ENCODE measurements around the gene KIF13A. TPM values are rescaled to one million over a fixed set of nuclear protein-coding genes. Genes with fewer than 3 reads are reported as not detected.

The KIF13A gene
- total and polyA plus RNA-seq, 9 of the 15 experiments (the other 6 are each of a cell fraction or from before 2014, with no cell fraction given) = 3.6 to 44.3 (median 29.7) TPM

GRCh38 chr6:17820055-17820454 is 167.4 kb downstream of the KIF13A start (continued):
- peak; percentile 83; the same call in 1 of the 2 replicates for TF ChIP-seq MYNN (IDR thresholded peaks at IDR 0.05)
- no peak for TF ChIP-seq MYNN (CRISPR knock-in tag; IDR thresholded peaks at IDR 0.05)
- peak; percentile 99 for TF ChIP-seq ZNF316 (IDR thresholded peaks at IDR 0.05)
- TF ChIP-seq E2F6 (IDR thresholded peaks at IDR 0.05; ENCODE audit: borderline replicate concordance in 1 of 2, extremely low read depth in 1 of 2, insufficient read depth in 1 of 2, insufficient read length in 1 of 2, low read depth in 1 of 2, low read length in 1 of 2, poor library complexity in 1 of 2, severe bottlenecking in 1 of 2) = peak; percentile 65 to 76
- no peak for TF ChIP-seq RHOXF2B (CRISPR knock-in tag; conservative IDR thresholded peaks at IDR 0.05)
- TF ChIP-seq L3MBTL2 (IDR thresholded peaks at IDR 0.05) = peak; percentile 91
- peak; percentile 68 for TF ChIP-seq ARID1B (IDR thresholded peaks at IDR 0.05)
- peak; percentile 98 for TF ChIP-seq NKRF (IDR thresholded peaks at IDR 0.05; ENCODE audit: borderline replicate concordance)
- TF ChIP-seq MTA2 (IDR thresholded peaks at IDR 0.05; ENCODE audit: low read depth) = no peak
- TF ChIP-seq, protein P1, sequence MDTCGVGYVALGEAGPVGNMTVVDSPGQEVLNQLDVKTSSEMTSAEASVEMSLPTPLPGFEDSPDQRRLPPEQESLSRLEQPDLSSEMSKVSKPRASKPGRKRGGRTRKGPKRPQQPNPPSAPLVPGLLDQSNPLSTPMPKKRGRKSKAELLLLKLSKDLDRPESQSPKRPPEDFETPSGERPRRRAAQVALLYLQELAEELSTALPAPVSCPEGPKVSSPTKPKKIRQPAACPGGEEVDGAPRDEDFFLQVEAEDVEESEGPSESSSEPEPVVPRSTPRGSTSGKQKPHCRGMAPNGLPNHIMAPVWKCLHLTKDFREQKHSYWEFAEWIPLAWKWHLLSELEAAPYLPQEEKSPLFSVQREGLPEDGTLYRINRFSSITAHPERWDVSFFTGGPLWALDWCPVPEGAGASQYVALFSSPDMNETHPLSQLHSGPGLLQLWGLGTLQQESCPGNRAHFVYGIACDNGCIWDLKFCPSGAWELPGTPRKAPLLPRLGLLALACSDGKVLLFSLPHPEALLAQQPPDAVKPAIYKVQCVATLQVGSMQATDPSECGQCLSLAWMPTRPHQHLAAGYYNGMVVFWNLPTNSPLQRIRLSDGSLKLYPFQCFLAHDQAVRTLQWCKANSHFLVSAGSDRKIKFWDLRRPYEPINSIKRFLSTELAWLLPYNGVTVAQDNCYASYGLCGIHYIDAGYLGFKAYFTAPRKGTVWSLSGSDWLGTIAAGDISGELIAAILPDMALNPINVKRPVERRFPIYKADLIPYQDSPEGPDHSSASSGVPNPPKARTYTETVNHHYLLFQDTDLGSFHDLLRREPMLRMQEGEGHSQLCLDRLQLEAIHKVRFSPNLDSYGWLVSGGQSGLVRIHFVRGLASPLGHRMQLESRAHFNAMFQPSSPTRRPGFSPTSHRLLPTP (IDR thresholded peaks at IDR 0.05; ENCODE audit: borderline replicate concordance, extremely low read depth, insufficient read length) = no peak
- TF ChIP-seq ZNF174 (CRISPR knock-in tag; IDR thresholded peaks at IDR 0.05) = no peak
- TF ChIP-seq PTBP1 (IDR thresholded peaks at IDR 0.05; ENCODE audit: low read depth, low read length) = no peak
- no peak for TF ChIP-seq HMGN3 (IDR thresholded peaks at IDR 0.05; ENCODE audit: borderline replicate concordance, extremely low read depth, insufficient read length, low read depth, low read length)
- TF ChIP-seq RAD51 (IDR thresholded peaks at IDR 0.05; ENCODE audit: borderline replicate concordance, low read depth) = peak; percentile 81
- peak; percentile 79 for TF ChIP-seq USF2 (CRISPR knock-in tag; IDR thresholded peaks at IDR 0.05)
- TF ChIP-seq MED1 (CRISPR knock-in tag; IDR thresholded peaks at IDR 0.05; ENCODE audit: borderline replicate concordance) = no peak
- TF ChIP-seq, protein P2, sequence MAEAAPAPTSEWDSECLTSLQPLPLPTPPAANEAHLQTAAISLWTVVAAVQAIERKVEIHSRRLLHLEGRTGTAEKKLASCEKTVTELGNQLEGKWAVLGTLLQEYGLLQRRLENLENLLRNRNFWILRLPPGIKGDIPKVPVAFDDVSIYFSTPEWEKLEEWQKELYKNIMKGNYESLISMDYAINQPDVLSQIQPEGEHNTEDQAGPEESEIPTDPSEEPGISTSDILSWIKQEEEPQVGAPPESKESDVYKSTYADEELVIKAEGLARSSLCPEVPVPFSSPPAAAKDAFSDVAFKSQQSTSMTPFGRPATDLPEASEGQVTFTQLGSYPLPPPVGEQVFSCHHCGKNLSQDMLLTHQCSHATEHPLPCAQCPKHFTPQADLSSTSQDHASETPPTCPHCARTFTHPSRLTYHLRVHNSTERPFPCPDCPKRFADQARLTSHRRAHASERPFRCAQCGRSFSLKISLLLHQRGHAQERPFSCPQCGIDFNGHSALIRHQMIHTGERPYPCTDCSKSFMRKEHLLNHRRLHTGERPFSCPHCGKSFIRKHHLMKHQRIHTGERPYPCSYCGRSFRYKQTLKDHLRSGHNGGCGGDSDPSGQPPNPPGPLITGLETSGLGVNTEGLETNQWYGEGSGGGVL (CRISPR knock-in tag; IDR thresholded peaks at IDR 0.05) = no peak
- no peak for TF ChIP-seq ZFPM2 (CRISPR knock-in tag; IDR thresholded peaks at IDR 0.05)
- peak; percentile 87 for TF ChIP-seq DPF2 (IDR thresholded peaks at IDR 0.05)
